SK-N-SH (cell line): ENCODE measurements around the gene RUFY4. TPM values are rescaled to one million over a fixed set of nuclear protein-coding genes. Genes with fewer than 3 reads are reported as not detected.

Experiments
- CTCF ChIA-PET: fragments of 300-600, 350-600 bp; formaldehyde crosslinking; extraction: SDS; loops from one replicate; lab custom pipeline; 2021; lab: Yijun Ruan, JAX
- POLR2A ChIA-PET: fragments of 350-600 bp; sonication (Branson Sonifier 250); formaldehyde crosslinking; extraction: SDS; loops from one replicate; lab custom pipeline; 2020; ENCODE audit warnings: antibody characterized with exemption, inconsistent platforms; lab: Yijun Ruan, JAX
- DNase-seq: peaks from one replicate; pipeline ENCODE4 v3.0.0; 2012
- H2AFZ ChIP-seq: fragments of 200-600 bp; sonication (generic); 2 replicates; pipeline ENCODE4 v1.8.1; 2016; ENCODE audit warnings: antibody characterized with exemption, mild to moderate bottlenecking, low read depth
- H3F3A ChIP-seq: fragments of 200-600 bp; sonication (generic); replicated peaks from 2 replicates; pipeline ENCODE3; 2016; ENCODE audit warnings: antibody characterized with exemption, mild to moderate bottlenecking; ENCODE audit not compliant: insufficient read depth
- H3K27ac ChIP-seq, 2 experiments: fragments of 200-500 bp in 1 of 2; fragments of 200-600 bp in 1 of 2; sonication (Bioruptor generic) in 1 of 2; sonication (generic), shearing (Covaris generic) in 1 of 2; 2 replicates each; pipeline versions ENCODE4 v1.5.1 to v1.6.1; 2014 to 2016; ENCODE audit warnings: low read depth in 2 of 2, inconsistent platforms in 1 of 2, low read length in 1 of 2, mild to moderate bottlenecking in 1 of 2, mixed read lengths in 1 of 2
- H3K27me3 ChIP-seq: fragments of 200-600 bp; sonication (generic), shearing (Covaris generic); 2 replicates; pipeline ENCODE4 v1.6.1; 2016; ENCODE audit warnings: mixed run types; ENCODE audit not compliant: insufficient read depth
- H3K36me3 ChIP-seq, 2 experiments: fragments of 200-500 bp in 1 of 2; fragments of 200-600 bp in 1 of 2; sonication (Bioruptor generic) in 1 of 2; sonication (generic) in 1 of 2; replicated peaks in 1 of 2; 2 replicates each; pipeline versions ENCODE3 to v1.5.1; 2014 to 2016; ENCODE audit warnings: low read length in 1 of 2, mild to moderate bottlenecking in 1 of 2; ENCODE audit not compliant: insufficient read depth in 2 of 2, control insufficient read depth in 1 of 2
- H3K4me1 ChIP-seq, 2 experiments: fragments of 200-500 bp in 1 of 2; fragments of 200-600 bp in 1 of 2; sonication (Bioruptor generic) in 1 of 2; sonication (generic), shearing (Covaris generic) in 1 of 2; 2 replicates each; pipeline versions ENCODE4 v1.5.1 to v1.6.1; 2014 to 2016; ENCODE audit warnings: low read depth in 1 of 2, low read length in 1 of 2, mixed run types in 1 of 2; ENCODE audit not compliant: insufficient read depth in 2 of 2, control insufficient read depth in 1 of 2
- H3K4me2 ChIP-seq: fragments of 200-600 bp; sonication (generic), shearing (Covaris generic); 2 replicates; pipeline ENCODE4 v1.6.1; 2017; ENCODE audit warnings: mixed run types
- H3K4me3 ChIP-seq, 2 experiments: fragments of 200-500 bp in 1 of 2; fragments of 200-600 bp in 1 of 2; sonication (Bioruptor generic) in 1 of 2; sonication (generic), shearing (Covaris generic) in 1 of 2; 2 replicates each; pipeline versions ENCODE4 v1.5.1 to v1.8.1; 2014 to 2016; ENCODE audit warnings: low read depth in 2 of 2, inconsistent platforms in 1 of 2, low read length in 1 of 2, mild to moderate bottlenecking in 1 of 2, mixed read lengths in 1 of 2, moderate library complexity in 1 of 2
- H3K79me2 ChIP-seq: fragments of 200-600 bp; sonication (generic); 2 replicates; pipeline ENCODE4 v1.8.1; 2017; ENCODE audit warnings: mild to moderate bottlenecking; ENCODE audit not compliant: insufficient read depth
- H3K9ac ChIP-seq: fragments of 200-600 bp; sonication (generic); 2 replicates; pipeline ENCODE4 v1.6.1; 2017; ENCODE audit warnings: mixed run types
- H3K9me2 ChIP-seq: fragments of 200-600 bp; sonication (generic); 2 replicates; pipeline ENCODE4 v1.6.1; 2017; ENCODE audit warnings: mixed run types
- H3K9me3 ChIP-seq: fragments of 200-600 bp; sonication (generic); 2 replicates; pipeline ENCODE4 v1.6.1; 2017; ENCODE audit warnings: mixed run types, mild to moderate bottlenecking, moderate library complexity
- H4K20me1 ChIP-seq: fragments of 200-600 bp; sonication (generic); 2 replicates; pipeline ENCODE4 v1.6.1; 2017; ENCODE audit warnings: mild to moderate bottlenecking, mixed run types; ENCODE audit not compliant: insufficient read depth
- CHD2 ChIP-seq: fragments of 150-350 bp; IDR thresholded peaks from 2 replicates; pipeline ENCODE4 v1.6.1; 2018; ENCODE audit warnings: low read length; ENCODE audit not compliant: partially characterized antibody
- EP300 ChIP-seq, 2 experiments: IDR thresholded peaks; 2 replicates each; pipeline versions ENCODE4 v1.4.0 to v1.6.1; 2012; ENCODE audit warnings: borderline replicate concordance in 1 of 2, low read depth in 1 of 2, low read length in 1 of 2
- FOXJ3 ChIP-seq: sonication (generic); formaldehyde crosslinking; IDR thresholded peaks from 2 replicates; pipeline ENCODE4 v1.5.1; 2020; ENCODE audit warnings: mild to moderate bottlenecking, missing genetic modification reagents
- MEF2A ChIP-seq: IDR thresholded peaks from 2 replicates; pipeline ENCODE4 v1.4.0; 2012; ENCODE audit warnings: low read depth, borderline replicate concordance
- MXI1 ChIP-seq: IDR thresholded peaks from 2 replicates; pipeline ENCODE4 v1.6.1; 2012; ENCODE audit warnings: mild to moderate bottlenecking, low read depth, low read length, improper control_type of control experiment
- NFIC ChIP-seq: IDR thresholded peaks from 2 replicates; pipeline ENCODE4 v1.4.0; 2012; ENCODE audit warnings: borderline replicate concordance
- POLR2AphosphoS5 ChIP-seq: IDR thresholded peaks from 2 replicates; pipeline ENCODE4 v1.6.1; 2012; ENCODE audit warnings: low read depth, low read length
- RXRA ChIP-seq: IDR thresholded peaks from 2 replicates; pipeline ENCODE4 v1.4.0; 2012; ENCODE audit warnings: low read depth, mild to moderate bottlenecking, borderline replicate concordance
- SIN3A ChIP-seq: IDR thresholded peaks from 2 replicates; pipeline ENCODE4 v1.6.1; 2012; ENCODE audit warnings: low read depth, mild to moderate bottlenecking, low read length, moderate library complexity, borderline replicate concordance
- TCF12 ChIP-seq: IDR thresholded peaks from 2 replicates; pipeline ENCODE4 v1.4.0; 2012
- TEAD4 ChIP-seq: IDR thresholded peaks from 2 replicates; pipeline ENCODE4 v1.4.0; 2012; ENCODE audit warnings: mild to moderate bottlenecking, borderline replicate concordance; ENCODE audit not compliant: insufficient read depth
- YY1 ChIP-seq: IDR thresholded peaks from 2 replicates; pipeline ENCODE4 v1.4.0; 2012; ENCODE audit warnings: low read depth, mild to moderate bottlenecking
- WGBS: methylation state at CpG from one replicate; pipeline ENCODE4 v1.1.6; 2017; ENCODE audit warnings: low lambda C conversion rate; 5-methylcytosine and 5-hydroxymethylcytosine counted together
- polyA plus RNA-seq, 3 experiments: library from polyadenylated mRNA; depleted of rRNA; stranded (reverse); fragments of >200 nt; gene quantifications; 2 replicates each; pipeline ENCODE4 v1.2.3, GENCODE V29; 2012
- TF ChIP-seq, protein P1 (sequence below): IDR thresholded peaks from 2 replicates; pipeline ENCODE4 v1.4.0; 2012; ENCODE audit warnings: low read depth, borderline replicate concordance
- TF ChIP-seq, protein P2 (sequence below): fragments of 200-600 bp; sonication (generic); IDR thresholded peaks from 2 replicates; pipeline ENCODE4 v1.6.1; 2017; ENCODE audit warnings: antibody characterized with exemption, mild to moderate bottlenecking, moderate library complexity
- TF ChIP-seq, protein P3 (sequence below): fragments of 150-350 bp; IDR thresholded peaks from 2 replicates; pipeline ENCODE4 v1.6.1; 2017; ENCODE audit warnings: antibody characterized with exemption, low read length, low read depth, borderline replicate concordance

RUFY4 gene
- polyA plus RNA-seq, 1 of the 3 experiments (the other 2 are of a cell fraction), result not detected

DNA sequence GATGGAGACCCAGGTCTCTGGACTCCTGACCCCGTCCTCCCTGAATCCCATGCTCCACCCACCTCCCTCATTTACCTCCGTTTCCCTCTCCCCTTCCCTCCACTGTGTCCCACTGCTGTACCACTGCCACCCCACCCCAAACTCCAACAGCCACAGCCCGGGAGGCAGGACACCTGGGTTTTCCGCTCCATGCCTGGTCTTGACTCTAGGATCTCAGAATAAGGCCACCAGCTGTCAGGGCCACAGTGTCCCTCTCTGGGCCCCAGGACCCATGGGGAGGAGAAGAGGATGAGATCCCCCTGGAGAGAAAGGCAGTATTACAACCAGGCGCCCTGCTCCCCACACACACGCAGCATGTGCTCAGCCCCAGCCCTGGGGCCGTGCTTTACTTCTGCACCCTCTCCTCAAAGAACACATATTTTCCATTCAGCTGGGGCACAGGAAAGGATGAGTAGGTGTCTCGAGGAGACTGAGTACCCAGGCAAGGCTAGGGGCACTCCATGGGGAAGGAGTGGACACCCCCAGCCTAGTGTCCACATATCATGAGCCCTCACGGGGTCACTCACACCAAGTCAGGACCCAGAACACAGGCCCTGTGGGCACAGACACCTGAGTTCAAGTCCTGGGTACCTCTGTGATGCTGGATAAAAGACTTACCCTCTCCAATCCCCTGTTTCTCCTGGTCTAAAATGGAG, 700 bp downstream of the RUFY4 start:
- POLR2A ChIA-PET, result no interaction called here
- Histone ChIP-seq H3F3A (no peaks in the 10 kb centered on the region), H3K9me3 (no peaks in the 10 kb centered on the region), H3K27me3 (peaks cover 8% of the 10 kb centered on the region; the same call in 1 of the 2 replicates), H3K79me2 (no peaks in the 10 kb centered on the region), H3K4me2 (no peak overlapping the region), H3K9ac (no peak overlapping the region), H3K4me3 (no peak overlapping the region), H3K4me1 (peaks cover 0 to 16% of the 10 kb centered on the region in 2 experiments; a peak in 1 of 4 replicates), H2AFZ (no peak overlapping the region), H3K27ac (no peak overlapping the region), H3K9me2 (no peaks in the 10 kb centered on the region), H3K36me3 (no peaks in the 10 kb centered on the region), H4K20me1 (no peaks in the 10 kb centered on the region)
- TF ChIP-seq MXI1 (no peak), EP300 (IDR thresholded peaks at IDR 0.05; ENCODE audit: borderline replicate concordance in 1 of 2, low read depth in 1 of 2, low read length in 1 of 2) (no peak), TEAD4 (no peak), FOXJ3 (no peak), NFIC (no peak), YY1 (no peak), MEF2A (no peak), RXRA (no peak), POLR2AphosphoS5 (no peak), CHD2 (no peak), SIN3A (no peak), TCF12 (no peak)
- TF ChIP-seq, protein P1, sequence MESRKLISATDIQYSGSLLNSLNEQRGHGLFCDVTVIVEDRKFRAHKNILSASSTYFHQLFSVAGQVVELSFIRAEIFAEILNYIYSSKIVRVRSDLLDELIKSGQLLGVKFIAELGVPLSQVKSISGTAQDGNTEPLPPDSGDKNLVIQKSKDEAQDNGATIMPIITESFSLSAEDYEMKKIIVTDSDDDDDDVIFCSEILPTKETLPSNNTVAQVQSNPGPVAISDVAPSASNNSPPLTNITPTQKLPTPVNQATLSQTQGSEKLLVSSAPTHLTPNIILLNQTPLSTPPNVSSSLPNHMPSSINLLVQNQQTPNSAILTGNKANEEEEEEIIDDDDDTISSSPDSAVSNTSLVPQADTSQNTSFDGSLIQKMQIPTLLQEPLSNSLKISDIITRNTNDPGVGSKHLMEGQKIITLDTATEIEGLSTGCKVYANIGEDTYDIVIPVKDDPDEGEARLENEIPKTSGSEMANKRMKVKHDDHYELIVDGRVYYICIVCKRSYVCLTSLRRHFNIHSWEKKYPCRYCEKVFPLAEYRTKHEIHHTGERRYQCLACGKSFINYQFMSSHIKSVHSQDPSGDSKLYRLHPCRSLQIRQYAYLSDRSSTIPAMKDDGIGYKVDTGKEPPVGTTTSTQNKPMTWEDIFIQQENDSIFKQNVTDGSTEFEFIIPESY, result no peak
- TF ChIP-seq, protein P2, sequence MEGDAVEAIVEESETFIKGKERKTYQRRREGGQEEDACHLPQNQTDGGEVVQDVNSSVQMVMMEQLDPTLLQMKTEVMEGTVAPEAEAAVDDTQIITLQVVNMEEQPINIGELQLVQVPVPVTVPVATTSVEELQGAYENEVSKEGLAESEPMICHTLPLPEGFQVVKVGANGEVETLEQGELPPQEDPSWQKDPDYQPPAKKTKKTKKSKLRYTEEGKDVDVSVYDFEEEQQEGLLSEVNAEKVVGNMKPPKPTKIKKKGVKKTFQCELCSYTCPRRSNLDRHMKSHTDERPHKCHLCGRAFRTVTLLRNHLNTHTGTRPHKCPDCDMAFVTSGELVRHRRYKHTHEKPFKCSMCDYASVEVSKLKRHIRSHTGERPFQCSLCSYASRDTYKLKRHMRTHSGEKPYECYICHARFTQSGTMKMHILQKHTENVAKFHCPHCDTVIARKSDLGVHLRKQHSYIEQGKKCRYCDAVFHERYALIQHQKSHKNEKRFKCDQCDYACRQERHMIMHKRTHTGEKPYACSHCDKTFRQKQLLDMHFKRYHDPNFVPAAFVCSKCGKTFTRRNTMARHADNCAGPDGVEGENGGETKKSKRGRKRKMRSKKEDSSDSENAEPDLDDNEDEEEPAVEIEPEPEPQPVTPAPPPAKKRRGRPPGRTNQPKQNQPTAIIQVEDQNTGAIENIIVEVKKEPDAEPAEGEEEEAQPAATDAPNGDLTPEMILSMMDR, result no peak
- TF ChIP-seq, protein P3, sequence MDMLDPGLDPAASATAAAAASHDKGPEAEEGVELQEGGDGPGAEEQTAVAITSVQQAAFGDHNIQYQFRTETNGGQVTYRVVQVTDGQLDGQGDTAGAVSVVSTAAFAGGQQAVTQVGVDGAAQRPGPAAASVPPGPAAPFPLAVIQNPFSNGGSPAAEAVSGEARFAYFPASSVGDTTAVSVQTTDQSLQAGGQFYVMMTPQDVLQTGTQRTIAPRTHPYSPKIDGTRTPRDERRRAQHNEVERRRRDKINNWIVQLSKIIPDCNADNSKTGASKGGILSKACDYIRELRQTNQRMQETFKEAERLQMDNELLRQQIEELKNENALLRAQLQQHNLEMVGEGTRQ, result no peak
- DNase-seq, result no peak
- CTCF ChIA-PET, result interaction anchor here (0.5 to 15.8 kb wide), 12 partner anchors 8 to 308 kb away, joined by 3 to 217 read pairs (median 4); no protein-coding TSS in a partner anchor
- 36% methylated on average over 6 of the region's 9 CpGs for WGBS
